H54 (cell line): ENCODE data around the gene SNX9.

Experiments used
- DNase-seq: peaks from one replicate; pipeline ENCODE4 v3.0.0; 2011; ENCODE audit warnings: low spot score, mixed read lengths; ENCODE audit not compliant: insufficient read length
- FAIRE-seq: peaks from 3 replicates; lab custom pipeline; 2011; peaks lifted over from hg19 to GRCh38; lab: Jason Lieb, UNC
- POLR2A ChIP-seq: IDR thresholded peaks from 2 replicates; pipeline ENCODE4 v1.6.1; 2011; ENCODE audit warnings: low read depth, mild to moderate bottlenecking, low read length

Gene SNX9

GRCh38 chr6:157865249-157865648 is 42.2 kb downstream of the SNX9 start:
- no peak for TF ChIP-seq POLR2A
- DNase-seq (no peak), FAIRE-seq (no peak)

- DNase-seq (peak; percentile 11), FAIRE-seq (no peak)
- no peak for TF ChIP-seq POLR2A
These were observed 44.1 kb downstream of the SNX9 start for GRCh38 chr6:157867155-157867559.

- no peak for FAIRE-seq
- no peak for DNase-seq
- no peak for TF ChIP-seq POLR2A
These were observed 44.9 kb downstream of the SNX9 start for GRCh38 chr6:157867981-157868380.

GRCh38 chr6:157868835-157869234 is 45.8 kb downstream of the SNX9 start:
- DNase-seq, result no peak
- no peak for TF ChIP-seq POLR2A
- FAIRE-seq, result no peak

GRCh38 chr6:157869673-157870302 is 46.7 kb downstream of the SNX9 start:
- FAIRE-seq, result no peak
- no peak for TF ChIP-seq POLR2A
- DNase-seq, result no peak

- FAIRE-seq, result no peak
- no peak for TF ChIP-seq POLR2A
- DNase-seq, result peak; percentile 46
These were observed 50.8 kb downstream of the SNX9 start for GRCh38 chr6:157873735-157874344.

- DNase-seq, result no peak
- no peak for FAIRE-seq
- TF ChIP-seq POLR2A, result no peak
These were observed 54.1 kb downstream of the SNX9 start for GRCh38 chr6:157877149-157877548.

GRCh38 chr6:157877573-157878438 is 54.8 kb downstream of the SNX9 start:
- TF ChIP-seq POLR2A, result no peak
- no peak for FAIRE-seq

GRCh38 chr6:157879034-157879872 is 56.2 kb downstream of the SNX9 start:
- no peak for FAIRE-seq
- no peak for DNase-seq

More at GRCh38 chr6:157877573-157878438, 54.8 kb downstream of the SNX9 start:
- no peak for DNase-seq

GRCh38 chr6:157879873-157880254 is 56.8 kb downstream of the SNX9 start:
- FAIRE-seq (no peak), DNase-seq (no peak)
- no peak for TF ChIP-seq POLR2A

More at GRCh38 chr6:157879034-157879872, 56.2 kb downstream of the SNX9 start:
- TF ChIP-seq POLR2A, result no peak

- FAIRE-seq, result no peak
- no peak for TF ChIP-seq POLR2A
- no peak for DNase-seq
These were observed 57.5 kb downstream of the SNX9 start for GRCh38 chr6:157880534-157880933.

GRCh38 chr6:157881342-157881741 is 58.3 kb downstream of the SNX9 start:
- no peak for TF ChIP-seq POLR2A
- no peak for FAIRE-seq
- DNase-seq, result no peak

- no peak for TF ChIP-seq POLR2A
- no peak for FAIRE-seq
- DNase-seq, result no peak
These were observed 61.7 kb downstream of the SNX9 start for GRCh38 chr6:157884756-157885155.
